ENCODE results near the gene MFSD2A. TPM values are rescaled to one million over a fixed set of nuclear protein-coding genes. Genes with fewer than 3 reads are reported as not detected.
"Not testable (repeated sequence)": the region's sequence is repeated elsewhere in the genome, so short reads cannot be mapped to it uniquely, and the experiment has no call there.

MFSD2A gene
- polyA plus RNA-seq, 1 donor, result 0.96 TPM

DNA sequence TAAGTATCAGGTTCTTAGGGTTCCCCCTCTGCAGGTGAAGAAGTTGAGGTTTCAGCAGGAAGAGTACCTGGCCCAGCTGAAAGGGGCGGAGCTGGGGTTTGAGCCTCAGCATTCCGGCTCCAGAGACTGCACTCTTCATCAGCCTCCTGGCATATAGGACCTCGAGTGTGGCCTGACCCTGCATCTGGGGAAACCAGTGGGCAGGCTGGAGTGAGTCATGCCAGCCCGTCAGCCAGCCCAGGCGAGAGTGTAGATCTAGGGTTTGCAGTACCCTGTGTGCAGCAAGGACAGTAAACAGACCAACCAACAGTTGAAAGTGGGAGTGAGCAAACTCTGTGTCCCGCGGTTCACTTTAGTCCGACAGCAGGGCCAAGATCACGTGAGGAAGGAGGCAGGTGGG is 14.1 kb downstream of the MFSD2A start:
- no peak for DNase-seq (ENCODE audit: low read depth)

DNA sequence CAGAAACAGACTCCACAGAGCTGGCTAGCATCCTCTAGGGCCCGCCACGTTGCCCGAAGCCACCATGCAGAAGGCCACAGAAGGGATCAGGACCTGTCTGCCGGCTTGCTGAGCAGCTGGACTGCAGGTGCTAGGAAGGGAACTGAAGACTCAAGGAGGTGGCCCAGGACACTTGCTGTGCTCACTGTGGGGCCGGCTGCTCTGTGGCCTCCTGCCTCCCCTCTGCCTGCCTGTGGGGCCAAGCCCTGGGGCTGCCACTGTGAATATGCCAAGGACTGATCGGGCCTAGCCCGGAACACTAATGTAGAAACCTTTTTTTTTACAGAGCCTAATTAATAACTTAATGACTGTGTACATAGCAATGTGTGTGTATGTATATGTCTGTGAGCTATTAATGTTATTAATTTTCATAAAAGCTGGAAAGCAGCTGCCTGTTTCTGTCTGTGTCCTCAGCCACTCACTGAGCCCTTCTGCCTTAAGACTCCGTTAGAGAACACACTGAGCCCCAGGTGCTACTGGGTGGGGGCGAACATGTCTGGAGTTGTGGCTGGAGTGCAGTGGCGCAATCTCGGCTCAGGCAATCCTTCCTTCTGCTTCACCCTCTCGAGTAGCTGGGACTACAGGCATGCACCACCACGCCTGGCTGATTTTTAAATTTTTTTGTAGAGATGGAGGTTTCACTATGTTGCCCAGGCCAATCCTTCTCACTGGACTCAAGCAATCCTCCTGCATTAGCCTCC is 14.8 kb downstream of the MFSD2A start:
- DNase-seq (ENCODE audit: low read depth), result no peak

DNA sequence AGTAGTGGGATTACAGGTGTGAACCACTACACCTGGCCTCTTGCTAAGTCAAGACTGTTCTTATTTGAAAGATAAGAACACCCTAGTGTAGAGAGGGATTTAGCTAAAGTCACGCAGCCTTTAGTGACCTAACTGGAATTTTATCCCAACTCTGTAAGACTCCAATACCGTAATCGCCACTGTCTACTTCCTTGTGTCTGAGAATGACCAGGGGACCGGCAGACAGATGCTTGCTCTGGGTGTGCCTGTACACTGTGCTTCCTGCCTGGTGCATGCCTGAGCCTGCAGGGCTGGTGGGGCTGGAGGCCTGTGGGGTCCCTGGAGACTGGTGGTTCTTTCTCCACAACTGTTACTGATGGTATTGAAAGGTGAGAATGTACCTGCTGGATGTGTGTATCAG is 15.3 kb downstream of the MFSD2A start:
- DNase-seq (ENCODE audit: low read depth), result no peak

DNA sequence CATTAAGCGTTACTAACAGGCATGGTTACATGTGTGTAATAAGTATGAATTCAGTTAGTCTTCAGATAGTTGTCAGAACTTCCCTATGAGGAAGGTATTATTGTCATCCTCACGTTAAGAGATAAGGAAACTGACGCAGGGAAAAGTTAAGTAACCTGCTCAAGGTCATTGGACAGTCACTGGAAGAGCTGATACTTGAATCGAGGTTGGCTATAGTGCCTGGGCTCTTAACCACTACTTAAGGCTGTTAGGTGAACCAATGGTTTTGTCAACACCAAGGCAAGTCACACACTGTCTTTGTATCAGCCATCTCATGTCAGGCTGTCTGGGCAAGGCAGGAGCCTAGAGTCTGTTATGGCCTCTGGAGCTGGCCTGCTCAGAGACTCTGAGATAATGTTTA is 16.2 kb downstream of the MFSD2A start:
- no peak for DNase-seq (ENCODE audit: low read depth)

DNA sequence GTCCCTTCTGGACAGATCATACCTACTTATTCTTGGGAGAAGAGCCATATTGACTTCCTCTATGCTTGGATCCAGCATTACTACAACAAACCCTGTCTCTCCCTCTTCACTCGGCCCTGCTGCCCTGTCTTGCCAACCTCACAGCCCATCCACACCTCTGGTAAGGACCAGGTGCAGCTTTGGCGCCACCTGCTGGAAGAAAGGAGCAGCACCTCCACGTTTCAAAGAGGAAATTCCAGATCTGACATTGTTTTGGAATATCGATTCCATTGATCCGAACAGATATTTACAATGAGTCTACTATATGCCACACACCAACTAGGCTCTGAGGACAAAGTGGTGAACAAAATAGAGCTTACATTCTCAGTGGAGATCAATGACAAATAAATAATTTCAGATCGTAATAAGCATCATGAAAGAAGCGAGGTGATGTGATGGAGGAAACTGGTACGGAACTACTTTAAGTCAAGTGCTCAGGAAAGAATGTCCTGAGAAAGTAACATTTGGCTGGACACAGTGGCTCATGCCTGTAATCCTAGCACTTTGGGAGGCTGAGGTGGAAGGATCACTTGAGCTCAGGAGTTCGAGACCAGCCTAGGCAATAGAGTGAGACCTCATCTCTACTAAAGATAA is 18.7 kb downstream of the MFSD2A start:
- no peak for DNase-seq (ENCODE audit: low read depth)

DNA sequence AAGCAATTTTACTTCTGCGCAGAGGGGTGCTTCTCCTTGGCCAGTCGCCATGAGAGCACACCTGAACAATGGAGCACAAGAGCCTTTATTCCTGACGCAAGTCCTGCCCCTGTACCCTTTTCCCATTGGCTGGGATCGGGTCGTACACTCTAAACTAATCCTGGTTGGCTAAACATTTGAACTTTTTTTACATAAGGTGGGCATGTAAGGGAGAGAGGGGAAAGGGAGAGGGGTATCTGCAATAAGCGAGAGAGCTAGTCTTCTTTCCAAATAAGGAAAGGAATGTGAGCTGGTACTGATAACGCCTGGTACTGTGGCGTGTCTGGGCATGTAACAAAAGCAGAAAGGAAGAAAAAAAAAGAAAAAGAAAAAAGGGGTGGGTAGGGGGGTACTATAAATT is 21.8 kb downstream of the MFSD2A start:
- no peak for DNase-seq (ENCODE audit: low read depth)

DNA sequence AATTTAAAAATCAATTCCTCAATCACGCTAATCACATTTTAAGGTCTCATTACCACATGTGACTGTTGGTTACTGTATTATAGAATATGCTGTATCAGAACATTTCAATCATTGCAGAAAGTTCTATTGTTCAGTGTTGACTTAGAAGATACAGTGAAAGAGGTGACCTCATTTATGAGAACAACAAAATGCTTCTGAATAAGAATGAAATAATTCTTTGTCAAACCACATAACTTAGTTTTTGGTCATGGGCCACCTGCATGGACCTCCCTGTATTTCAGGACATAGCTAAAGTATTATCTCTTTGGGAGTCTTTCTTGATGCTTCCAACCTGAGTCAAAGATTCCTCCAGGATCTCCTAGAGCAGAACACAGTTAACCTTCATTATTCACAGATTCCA is 22.3 kb downstream of the MFSD2A start:
- no peak for DNase-seq (ENCODE audit: low read depth)

DNA sequence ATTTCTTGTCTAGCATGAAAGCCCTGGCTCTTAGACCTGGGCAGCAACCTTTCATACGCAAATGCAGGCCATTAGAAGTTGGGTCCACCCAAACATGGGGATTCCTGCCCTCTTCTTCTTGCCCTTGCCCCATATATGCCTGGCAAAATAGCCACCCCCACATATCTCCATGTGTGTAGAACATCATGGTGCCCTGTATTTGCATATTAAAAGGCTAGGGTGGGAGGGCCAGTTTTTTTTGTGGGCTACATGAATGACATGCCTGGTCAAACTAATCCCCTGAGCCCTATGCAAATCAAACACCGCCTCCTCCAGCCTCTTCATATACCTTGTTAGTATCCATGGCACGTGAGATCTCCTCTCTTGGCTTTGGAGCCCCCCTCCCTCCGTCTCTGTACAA is 24.7 kb downstream of the MFSD2A start:
- no peak for DNase-seq (ENCODE audit: low read depth)

DNA sequence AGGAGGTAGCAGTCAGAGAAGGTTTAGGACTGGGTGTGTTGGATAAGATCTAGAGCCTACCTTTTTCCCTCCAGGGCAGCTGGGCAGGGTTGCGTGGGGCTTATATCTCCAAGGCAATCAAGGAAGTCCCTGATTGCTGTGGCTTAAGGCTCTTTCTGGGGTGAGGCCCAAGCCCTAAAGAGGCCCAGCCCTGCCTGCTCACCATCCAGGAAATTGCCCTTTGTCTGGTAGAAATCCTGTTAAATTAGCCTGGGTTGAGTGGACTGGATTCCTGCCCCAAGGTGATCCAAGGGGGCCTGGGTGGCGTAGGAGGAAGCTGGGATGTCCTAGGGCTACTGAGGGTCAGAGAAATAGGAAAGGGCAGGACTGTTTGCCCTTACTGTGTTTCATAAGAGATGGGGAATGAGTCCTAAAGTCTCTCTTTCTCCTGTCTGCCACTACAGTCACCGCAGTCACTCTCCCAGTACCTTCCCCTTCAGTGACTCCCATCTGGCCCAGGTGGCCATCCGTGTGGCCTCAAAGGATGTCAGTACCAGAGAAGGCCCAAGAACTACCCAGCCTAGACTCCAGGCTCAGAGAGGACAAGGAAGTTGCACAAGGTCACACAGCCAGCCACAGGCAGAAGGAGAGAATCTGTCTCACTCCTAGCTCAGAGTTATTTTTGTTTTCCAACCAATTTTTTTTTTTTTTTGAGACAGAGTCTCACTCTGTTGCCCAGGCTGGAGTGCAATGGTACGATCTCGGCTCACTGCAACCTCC is 25.8 kb downstream of the MFSD2A start:
- DNase-seq (ENCODE audit: low read depth), result no peak

DNA sequence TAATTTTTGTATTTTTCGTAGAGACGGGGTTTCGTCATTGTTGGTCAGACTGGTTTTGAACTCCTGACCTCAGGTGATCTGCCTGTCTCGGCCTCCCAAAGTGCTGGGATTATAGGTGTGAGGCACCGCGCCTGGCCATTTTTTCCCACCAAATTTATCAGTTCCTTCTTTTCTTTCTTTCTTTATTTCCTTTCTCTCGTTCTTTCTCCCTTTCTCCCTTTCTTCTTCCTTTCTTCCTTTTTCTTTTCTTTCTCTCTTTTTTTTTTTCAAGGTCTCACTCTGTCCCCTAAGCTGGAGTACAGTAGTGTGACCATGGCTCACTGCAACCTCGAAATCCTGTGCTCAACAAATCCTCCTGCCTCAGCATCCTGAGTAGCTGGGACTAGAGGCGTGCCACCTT is 26.4 kb downstream of the MFSD2A start:
- DNase-seq (ENCODE audit: low read depth), result no peak

DNA sequence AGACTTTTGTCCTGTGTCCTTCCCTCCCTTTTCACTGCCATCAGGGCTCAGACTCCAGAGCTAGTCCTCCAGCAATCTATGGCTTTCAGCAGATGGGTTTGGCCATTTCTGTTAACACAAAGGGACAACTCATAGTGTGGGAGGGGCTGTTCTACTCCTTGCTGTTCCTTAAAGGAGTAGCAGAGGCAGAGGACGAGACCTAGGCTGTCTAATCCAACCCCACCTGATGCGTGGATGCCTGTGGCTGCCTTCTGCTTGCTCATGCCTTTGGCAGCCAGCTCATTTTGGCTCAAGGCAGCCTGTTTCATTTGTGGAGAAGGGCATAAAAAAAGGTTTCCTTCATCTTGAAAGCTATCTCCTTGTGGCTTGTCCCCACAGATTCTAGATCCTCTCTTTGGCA is 27.0 kb downstream of the MFSD2A start:
- DNase-seq (ENCODE audit: low read depth), result no peak

DNA sequence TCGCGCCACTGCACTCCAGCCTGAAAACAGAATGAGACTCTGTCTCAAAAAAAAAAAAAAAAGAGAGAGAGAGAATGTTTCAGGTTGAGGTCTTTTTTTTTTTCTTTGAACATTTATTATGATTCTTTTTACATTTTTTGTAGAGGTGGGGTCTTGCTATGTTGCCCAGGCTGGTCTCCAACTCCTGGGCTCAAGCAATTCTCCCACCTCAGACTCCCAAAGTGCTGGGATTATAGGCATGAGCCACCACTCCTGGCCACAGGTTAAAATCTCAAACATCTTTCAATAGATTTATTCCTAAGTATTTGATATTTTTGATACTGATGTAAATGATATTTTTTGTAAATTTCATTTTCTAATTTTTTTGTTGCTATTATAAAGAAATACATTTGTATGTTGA is 29.5 kb downstream of the MFSD2A start:
- DNase-seq (ENCODE audit: low read depth), result not testable (repeated sequence)

DNA sequence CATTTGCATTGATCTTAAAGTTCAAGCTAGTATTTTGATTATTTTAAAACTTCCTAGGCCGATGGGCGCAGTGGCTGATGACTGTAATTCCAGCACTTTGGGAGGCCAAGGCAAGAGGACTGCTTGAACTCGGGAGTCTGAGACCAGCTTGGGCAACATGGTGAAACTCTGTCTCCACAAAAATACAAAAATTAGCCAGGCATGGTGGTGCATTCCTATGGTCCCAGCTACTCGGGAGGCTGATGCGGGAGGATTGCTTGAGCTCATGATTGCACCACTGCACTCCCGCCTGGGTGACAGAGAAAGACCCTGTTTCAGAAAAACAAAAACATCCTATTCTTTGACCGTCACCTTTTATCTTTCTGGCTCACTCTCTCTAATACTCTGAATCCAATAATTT is 30.0 kb downstream of the MFSD2A start:
- no peak for DNase-seq (ENCODE audit: low read depth)

DNA sequence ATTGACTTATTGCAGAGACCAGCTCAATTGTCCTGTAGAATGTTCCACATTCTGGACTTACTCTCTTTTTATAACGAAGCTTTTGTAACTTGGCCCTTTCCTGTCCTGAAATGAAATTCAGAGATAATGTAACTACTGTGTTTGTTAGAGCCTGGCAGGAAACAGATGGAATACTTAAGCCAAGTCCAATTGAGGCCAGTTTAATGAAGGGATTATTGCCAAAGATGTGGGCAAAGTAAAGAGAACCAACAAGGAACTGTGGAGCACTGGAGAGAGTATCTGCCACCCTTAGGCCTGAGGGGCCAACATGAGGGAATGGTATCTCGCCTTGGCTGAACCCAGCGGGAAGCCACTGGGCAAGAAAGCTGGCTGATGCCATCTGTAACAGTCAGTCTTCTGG is 32.9 kb downstream of the MFSD2A start:
- DNase-seq (ENCODE audit: low read depth), result no peak

DNA sequence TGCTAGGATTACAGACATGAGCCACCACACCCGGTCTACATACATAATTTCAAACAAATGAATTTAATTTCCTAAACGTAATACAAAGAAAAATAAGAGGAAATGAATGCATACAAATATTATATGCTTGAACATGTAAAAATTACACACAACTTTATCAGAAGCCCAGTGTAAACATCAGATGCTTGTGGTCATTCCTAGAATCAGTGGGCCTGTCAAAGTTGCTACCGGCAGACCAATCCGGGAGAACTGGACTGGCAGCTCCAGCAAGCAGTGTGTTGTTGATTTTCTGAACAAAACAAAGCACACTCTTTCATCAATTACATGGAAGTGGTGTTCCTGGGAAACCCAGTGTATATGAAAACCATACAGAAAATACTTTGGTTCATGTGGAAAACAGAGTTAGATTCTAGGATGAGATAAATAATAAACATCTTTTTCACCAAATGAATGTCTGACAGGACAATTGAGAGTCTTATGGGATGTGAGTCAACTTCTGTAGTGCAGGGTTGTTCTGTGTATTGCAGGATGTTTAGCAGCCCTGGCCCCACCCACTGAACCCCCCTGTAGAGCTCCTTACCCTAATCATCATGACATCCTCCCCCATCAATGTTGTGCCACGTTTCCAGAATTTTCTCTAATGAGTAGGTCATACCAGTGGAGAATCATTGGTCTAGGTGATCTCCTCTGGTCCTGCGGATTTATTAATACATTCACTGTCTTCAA is 33.8 kb downstream of the MFSD2A start:
- no peak for DNase-seq (ENCODE audit: low read depth)

DNA sequence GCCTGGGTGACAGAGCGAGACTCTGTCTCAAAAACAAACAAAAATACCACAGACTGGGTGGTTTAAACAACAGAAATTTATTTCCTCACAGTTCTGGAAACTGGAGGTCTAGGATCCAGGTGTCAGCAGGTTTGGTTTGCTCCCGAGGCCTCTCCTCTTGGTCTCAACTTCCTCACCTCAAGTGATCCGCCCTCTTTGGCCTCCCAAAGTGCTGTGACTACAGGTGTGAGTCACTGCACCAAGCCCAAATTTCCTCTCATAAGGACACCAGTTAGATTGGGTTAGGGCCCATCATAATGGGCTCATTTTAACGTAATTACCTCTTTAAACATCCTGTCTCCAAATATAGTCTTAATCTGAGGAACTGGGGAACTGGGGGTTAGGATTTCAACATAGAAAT is 35.5 kb downstream of the MFSD2A start:
- DNase-seq (ENCODE audit: low read depth), result no peak

DNA sequence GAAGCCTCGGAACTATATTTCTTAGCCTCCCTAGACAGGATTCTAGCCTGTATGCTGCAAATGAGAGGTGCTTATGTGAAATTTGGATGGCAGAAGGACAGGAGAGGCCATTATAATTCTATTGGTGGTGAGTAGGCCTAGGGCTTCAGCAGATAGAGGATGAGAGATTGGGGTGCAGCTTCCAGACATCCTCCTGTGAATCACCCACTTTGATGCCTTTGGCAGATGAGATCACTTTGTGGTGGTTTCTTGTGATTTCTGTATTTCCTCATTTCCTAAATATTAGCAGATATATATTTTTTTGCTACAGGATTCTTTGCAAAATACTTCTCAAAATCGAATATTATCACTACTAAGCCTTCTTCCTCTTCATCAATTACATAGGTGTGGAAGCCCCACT is 37.3 kb downstream of the MFSD2A start:
- no peak for DNase-seq (ENCODE audit: low read depth)

DNA sequence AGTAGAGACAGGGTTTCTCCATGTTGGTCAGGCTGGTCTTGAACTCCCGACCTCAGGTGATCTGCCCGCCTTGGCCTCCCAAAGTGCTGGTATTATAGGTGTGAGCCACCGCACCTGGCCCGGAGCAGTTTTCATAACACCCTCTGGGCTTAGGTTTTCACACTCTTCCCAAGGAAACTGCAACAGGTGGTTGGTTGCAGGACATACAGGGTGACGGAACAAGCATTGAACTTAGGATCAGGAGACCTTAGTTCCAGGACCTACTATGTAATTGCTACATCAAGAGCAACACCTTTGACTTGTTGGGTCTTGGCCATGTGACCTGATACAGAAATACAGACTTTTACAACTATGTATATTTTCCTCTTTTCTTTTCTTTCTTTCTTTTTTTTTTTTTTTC is 37.9 kb downstream of the MFSD2A start:
- no peak for DNase-seq (ENCODE audit: low read depth)

DNA sequence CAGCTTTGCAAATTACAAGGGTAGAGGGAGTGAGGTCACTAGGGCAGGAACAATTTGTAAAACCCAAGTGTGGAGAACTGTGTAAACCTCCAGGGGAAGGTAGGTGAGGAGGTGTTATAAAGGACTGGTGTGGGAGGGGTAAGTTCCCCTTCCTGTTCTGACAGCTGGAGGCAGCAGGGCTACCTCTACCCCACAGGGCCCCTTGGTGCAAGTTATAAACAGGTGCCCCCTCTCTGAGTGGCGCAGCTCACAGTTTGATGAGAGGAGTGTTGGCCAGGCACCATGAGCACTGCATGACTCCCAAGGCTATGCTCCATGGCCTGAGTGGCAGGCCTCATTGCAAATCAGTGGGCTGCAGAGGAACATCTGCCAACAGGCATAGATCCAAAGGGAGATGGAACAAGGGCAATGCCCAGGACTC is 41.0 kb downstream of the MFSD2A start:
- DNase-seq (ENCODE audit: low read depth), result no peak

DNA sequence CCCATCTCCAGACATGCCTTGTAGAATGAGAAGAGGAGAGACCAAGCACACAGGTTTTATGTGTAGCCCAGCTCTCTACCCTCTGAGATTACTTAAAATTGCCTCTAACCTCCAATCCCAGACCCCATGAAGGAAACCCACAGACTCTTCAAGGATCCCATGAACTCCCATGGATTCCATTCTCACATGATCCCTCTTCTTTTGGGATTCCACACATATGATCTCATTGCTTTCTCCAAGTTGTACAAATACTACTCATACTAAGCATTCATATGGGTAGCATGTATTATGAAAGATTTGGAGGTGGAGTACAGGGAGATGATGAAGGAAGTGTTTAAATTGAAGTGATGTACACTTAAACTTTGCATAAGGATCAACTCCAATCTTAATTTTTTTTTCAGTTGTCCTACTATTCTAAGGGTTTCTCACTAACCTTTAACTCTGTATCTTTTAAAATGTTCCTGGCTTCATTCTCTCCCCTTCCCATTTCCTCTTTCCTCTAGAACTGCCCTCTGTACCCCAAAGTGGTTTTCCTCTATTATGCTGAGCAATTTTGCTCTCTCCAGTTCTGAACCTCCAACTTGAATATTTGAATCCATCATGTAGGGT is 41.6 kb downstream of the MFSD2A start:
- no peak for DNase-seq (ENCODE audit: low read depth)

DNA sequence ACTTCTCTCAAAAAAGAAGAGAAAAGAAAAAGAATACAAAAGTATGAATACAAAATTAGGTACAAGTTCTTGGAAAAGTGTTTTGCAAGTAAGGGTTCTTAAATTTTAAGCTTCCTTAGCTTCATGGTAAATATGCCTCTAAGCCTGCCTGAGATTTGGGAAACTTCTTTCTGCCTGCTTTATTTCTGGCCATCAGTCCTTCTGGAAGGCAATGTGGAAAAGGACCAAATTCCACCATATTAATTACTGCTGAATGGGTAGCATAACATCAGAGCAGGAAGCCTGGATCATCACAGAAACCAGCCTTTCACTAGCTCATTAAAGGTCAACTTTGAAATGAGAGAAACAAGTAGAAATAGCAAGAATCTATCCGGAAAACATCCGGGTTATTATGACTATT is 46.5 kb downstream of the MFSD2A start:
- no peak for DNase-seq (ENCODE audit: low read depth)

Measured in forelimb muscle (tissue), 1 donor.